PC-3 (cell line): ENCODE measurements around the gene GABRD.

Source experiments
- CTCF ChIP-seq: fragments of 300-600 bp; sonication (generic); conservative IDR thresholded peaks from 2 replicates; pipeline ENCODE4 v1.5.1; 2017; ENCODE audit warnings: antibody characterized with exemption, low read depth, mild to moderate bottlenecking, low read length
- EZH2 ChIP-seq: fragments of 300-600 bp; sonication (generic); IDR thresholded peaks from one replicate; pipeline ENCODE4 v1.6.1; 2017; ENCODE audit warnings: antibody characterized with exemption, mild to moderate bottlenecking, low read length; ENCODE audit not compliant: unreplicated experiment
- EZH2phosphoT487 ChIP-seq: fragments of 300-600 bp; sonication (generic); IDR thresholded peaks from 2 replicates; pipeline ENCODE4 v1.6.1; 2018; ENCODE audit warnings: mild to moderate bottlenecking, antibody characterized with exemption, low read length, borderline replicate concordance

GRCh38 chr1:1975535-1975934 is 43.6 kb upstream of the GABRD start:
- no peak for TF ChIP-seq CTCF
- TF ChIP-seq EZH2phosphoT487 = no peak
- TF ChIP-seq EZH2 = no peak
